ENCODE measurements around the gene ATG4C. TPM values are rescaled to one million over a fixed set of nuclear protein-coding genes. Genes with fewer than 3 reads are reported as not detected.

The ATG4C gene
- total RNA-seq, 1 donor from 2014 or later = 39.5 TPM

GRCh38 chr1:62852253-62852652, 68.3 kb downstream of the ATG4C start:
- H3K36me3 ChIP-seq = no peaks in the 10 kb centered on the region
- no peak overlapping the region for H3K9ac ChIP-seq
- H3K9me3 Mint-ChIP-seq = no peaks in the 10 kb centered on the region
- H3K27me3 ChIP-seq = no peaks in the 10 kb centered on the region
- H3K27me3 Mint-ChIP-seq (ENCODE audit: insufficient read depth, low read depth) = no peaks in the 10 kb centered on the region
- no peaks in the 10 kb centered on the region for H3K79me2 ChIP-seq (ENCODE audit: low read depth)
- H2AFZ ChIP-seq (replicated peaks) = no peak overlapping the region
- no peak overlapping the region for H3K27ac ChIP-seq
- H3K4me3 Mint-ChIP-seq = no peak overlapping the region
- H3K4me1 Mint-ChIP-seq = no peaks in the 10 kb centered on the region
- H3F3A ChIP-seq (ENCODE audit: low read depth) = no peaks in the 10 kb centered on the region
- H3K27ac Mint-ChIP-seq = no peak overlapping the region
- no peak for TF ChIP-seq CTCF (IDR thresholded peaks at IDR 0.05)
- no peak for TF ChIP-seq EZH2phosphoT487 (IDR thresholded peaks at IDR 0.05)
- no peak for TF ChIP-seq EZH2 (IDR thresholded peaks at IDR 0.05)
- H3K4me3 ChIP-seq = no peak overlapping the region
- no peak overlapping the region for H3K4me2 ChIP-seq
- DNase-seq (ENCODE audit: low spot score) = no peak
- H3K4me1 ChIP-seq = no peaks in the 10 kb centered on the region
- no peaks in the 10 kb centered on the region for H4K20me1 ChIP-seq (ENCODE audit: low read depth)
- H3K9me3 ChIP-seq (ENCODE audit: low read depth) = no peaks in the 10 kb centered on the region
- peaks cover 2% of the 10 kb centered on the region for H3K36me3 Mint-ChIP-seq

- Histone ChIP-seq H3K4me3 (no peak overlapping the region), H3K27ac (no peak overlapping the region), H3K9ac (no peak overlapping the region), H3K9me3 (ENCODE audit: low read depth) (no peaks in the 10 kb centered on the region), H3K4me1 (no peaks in the 10 kb centered on the region), H3K4me2 (no peak overlapping the region), H3K27me3 (no peaks in the 10 kb centered on the region), H3K36me3 (no peaks in the 10 kb centered on the region), H4K20me1 (ENCODE audit: low read depth) (no peaks in the 10 kb centered on the region), H2AFZ (replicated peaks) (no peak overlapping the region), H3F3A (ENCODE audit: low read depth) (no peaks in the 10 kb centered on the region), H3K79me2 (ENCODE audit: low read depth) (no peaks in the 10 kb centered on the region)
- Mint-ChIP-seq H3K27me3 (ENCODE audit: insufficient read depth, low read depth) (peaks cover 2% of the 10 kb centered on the region), H3K4me1 (no peaks in the 10 kb centered on the region), H3K27ac (no peak overlapping the region), H3K36me3 (peaks cover under 1% of the 10 kb centered on the region), H3K4me3 (no peak overlapping the region), H3K9me3 (no peaks in the 10 kb centered on the region)
- DNase-seq (ENCODE audit: low spot score) = no peak
- TF ChIP-seq EZH2 (IDR thresholded peaks at IDR 0.05) (no peak), CTCF (IDR thresholded peaks at IDR 0.05) (no peak), EZH2phosphoT487 (IDR thresholded peaks at IDR 0.05) (no peak)
These were observed 73.0 kb downstream of the ATG4C start for GRCh38 chr1:62856960-62857359.

GRCh38 chr1:62869217-62869754, 85.4 kb downstream of the ATG4C start:
- Mint-ChIP-seq H3K27ac (no peak overlapping the region), H3K9me3 (no peaks in the 10 kb centered on the region), H3K4me3 (no peak overlapping the region), H3K27me3 (ENCODE audit: insufficient read depth, low read depth) (no peaks in the 10 kb centered on the region), H3K4me1 (no peaks in the 10 kb centered on the region), H3K36me3 (no peaks in the 10 kb centered on the region)
- Histone ChIP-seq H3F3A (ENCODE audit: low read depth) (no peaks in the 10 kb centered on the region), H3K27me3 (no peaks in the 10 kb centered on the region), H3K4me3 (no peak overlapping the region), H3K9me3 (ENCODE audit: low read depth) (no peaks in the 10 kb centered on the region), H3K27ac (no peak overlapping the region), H2AFZ (replicated peaks) (no peak overlapping the region), H3K79me2 (ENCODE audit: low read depth) (no peaks in the 10 kb centered on the region), H3K9ac (no peak overlapping the region), H3K4me2 (no peak overlapping the region), H3K4me1 (no peaks in the 10 kb centered on the region), H3K36me3 (no peaks in the 10 kb centered on the region), H4K20me1 (ENCODE audit: low read depth) (no peaks in the 10 kb centered on the region)
- no peak for DNase-seq (ENCODE audit: low spot score)
- no peak for TF ChIP-seq EZH2 (IDR thresholded peaks at IDR 0.05)
- TF ChIP-seq CTCF (IDR thresholded peaks at IDR 0.05) = no peak
- TF ChIP-seq EZH2phosphoT487 (IDR thresholded peaks at IDR 0.05) = no peak

Measured in neural progenitor cell (in vitro differentiated cells).